Nephron progenitor cell (in vitro differentiated cells): Measurements from ENCODE around the gene LIN28A.
"Not testable (repeated sequence)": the region's sequence is repeated elsewhere in the genome, so short reads cannot be mapped to it uniquely, and the experiment has no call there.

Experiments
- DNase-seq: peaks from one replicate; pipeline ENCODE4 v3.0.0; 2021
- H3K27ac Mint-ChIP-seq: 2 replicates; pipeline ENCODE4 v1.8.0; 2021; ENCODE audit warnings: mild to moderate bottlenecking, moderate library complexity, mixed read lengths
- H3K27me3 Mint-ChIP-seq: 2 replicates; pipeline ENCODE4 v1.8.0; 2021; ENCODE audit warnings: mild to moderate bottlenecking, low read depth, mixed read lengths; ENCODE audit not compliant: poor library complexity
- H3K36me3 Mint-ChIP-seq: 2 replicates; pipeline ENCODE4 v1.8.0; 2021; ENCODE audit warnings: low read depth, mixed read lengths
- H3K4me1 Mint-ChIP-seq: 2 replicates; pipeline ENCODE4 v1.8.0; 2021; ENCODE audit warnings: mixed read lengths
- H3K4me3 Mint-ChIP-seq: 2 replicates; pipeline ENCODE4 v1.8.0; 2021; ENCODE audit warnings: mild to moderate bottlenecking, moderate library complexity, mixed read lengths
- H3K9me3 Mint-ChIP-seq: 2 replicates; pipeline ENCODE4 v1.8.0; 2021; ENCODE audit warnings: mild to moderate bottlenecking, moderate library complexity, mixed read lengths
- TF ChIP-seq, protein P1 (sequence below): fragments of 200-600 bp; sonication (generic); IDR thresholded peaks from 2 replicates; pipeline ENCODE4 v1.5.0; 2021; ENCODE audit warnings: antibody characterized with exemption

Gene LIN28A

DNA sequence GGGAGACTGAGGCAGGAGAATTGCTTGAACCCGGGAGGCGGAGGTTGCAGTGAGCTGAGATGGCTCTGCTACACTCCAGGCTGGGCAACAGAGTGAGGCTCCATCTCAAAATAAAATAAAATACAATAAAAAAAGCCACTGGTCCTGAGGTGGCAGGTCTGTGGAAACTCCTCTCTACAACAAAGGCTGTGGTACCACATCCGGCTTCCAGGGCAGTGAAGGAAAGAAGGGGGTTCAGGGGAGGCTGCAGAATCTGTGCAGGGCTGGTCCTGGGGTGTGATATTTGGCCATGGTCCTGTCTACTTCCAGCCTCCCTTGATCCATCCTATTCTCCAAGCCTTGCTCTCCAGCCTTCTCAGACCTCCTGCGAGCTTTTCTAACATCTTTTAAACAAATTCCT lies 37.3 kb upstream of the LIN28A start:
- H3K27ac Mint-ChIP-seq, result no peak overlapping the region
- H3K4me3 Mint-ChIP-seq, result no peak overlapping the region
- TF ChIP-seq, protein P1, sequence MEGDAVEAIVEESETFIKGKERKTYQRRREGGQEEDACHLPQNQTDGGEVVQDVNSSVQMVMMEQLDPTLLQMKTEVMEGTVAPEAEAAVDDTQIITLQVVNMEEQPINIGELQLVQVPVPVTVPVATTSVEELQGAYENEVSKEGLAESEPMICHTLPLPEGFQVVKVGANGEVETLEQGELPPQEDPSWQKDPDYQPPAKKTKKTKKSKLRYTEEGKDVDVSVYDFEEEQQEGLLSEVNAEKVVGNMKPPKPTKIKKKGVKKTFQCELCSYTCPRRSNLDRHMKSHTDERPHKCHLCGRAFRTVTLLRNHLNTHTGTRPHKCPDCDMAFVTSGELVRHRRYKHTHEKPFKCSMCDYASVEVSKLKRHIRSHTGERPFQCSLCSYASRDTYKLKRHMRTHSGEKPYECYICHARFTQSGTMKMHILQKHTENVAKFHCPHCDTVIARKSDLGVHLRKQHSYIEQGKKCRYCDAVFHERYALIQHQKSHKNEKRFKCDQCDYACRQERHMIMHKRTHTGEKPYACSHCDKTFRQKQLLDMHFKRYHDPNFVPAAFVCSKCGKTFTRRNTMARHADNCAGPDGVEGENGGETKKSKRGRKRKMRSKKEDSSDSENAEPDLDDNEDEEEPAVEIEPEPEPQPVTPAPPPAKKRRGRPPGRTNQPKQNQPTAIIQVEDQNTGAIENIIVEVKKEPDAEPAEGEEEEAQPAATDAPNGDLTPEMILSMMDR, result no peak
- H3K9me3 Mint-ChIP-seq, result peaks cover 5% of the 10 kb centered on the region
- peaks cover 5% of the 10 kb centered on the region for H3K36me3 Mint-ChIP-seq
- H3K4me1 Mint-ChIP-seq, result peaks cover 8% of the 10 kb centered on the region
- peaks cover 6% of the 10 kb centered on the region for H3K27me3 Mint-ChIP-seq
- no peak for DNase-seq

DNA sequence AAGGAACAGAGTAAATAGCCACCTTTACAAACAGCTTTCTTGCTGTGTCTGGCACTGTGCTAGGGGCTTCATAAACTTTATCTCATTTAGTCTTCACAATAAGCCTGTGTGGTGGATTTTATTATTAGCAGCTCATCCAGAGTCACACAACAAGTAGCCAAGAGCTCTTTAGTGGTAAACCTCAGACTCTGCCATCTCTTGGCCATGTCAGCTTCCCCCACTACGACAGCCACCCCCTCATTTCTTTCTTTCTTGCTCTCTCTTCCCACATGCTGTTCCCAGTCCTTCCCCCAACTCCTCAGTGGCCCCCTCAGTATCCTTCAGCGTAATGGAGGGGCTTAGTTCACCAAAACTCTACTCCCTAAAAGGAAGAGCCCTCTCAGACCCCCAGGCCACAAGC lies 36.8 kb upstream of the LIN28A start:
- Mint-ChIP-seq H3K27me3 (peaks cover 2% of the 10 kb centered on the region), H3K4me1 (peaks cover 8% of the 10 kb centered on the region), H3K36me3 (peaks cover 5% of the 10 kb centered on the region), H3K27ac (no peak overlapping the region), H3K9me3 (peaks cover 5% of the 10 kb centered on the region), H3K4me3 (no peak overlapping the region)
- DNase-seq, result no peak
- TF ChIP-seq, protein P1, result no peak

DNA sequence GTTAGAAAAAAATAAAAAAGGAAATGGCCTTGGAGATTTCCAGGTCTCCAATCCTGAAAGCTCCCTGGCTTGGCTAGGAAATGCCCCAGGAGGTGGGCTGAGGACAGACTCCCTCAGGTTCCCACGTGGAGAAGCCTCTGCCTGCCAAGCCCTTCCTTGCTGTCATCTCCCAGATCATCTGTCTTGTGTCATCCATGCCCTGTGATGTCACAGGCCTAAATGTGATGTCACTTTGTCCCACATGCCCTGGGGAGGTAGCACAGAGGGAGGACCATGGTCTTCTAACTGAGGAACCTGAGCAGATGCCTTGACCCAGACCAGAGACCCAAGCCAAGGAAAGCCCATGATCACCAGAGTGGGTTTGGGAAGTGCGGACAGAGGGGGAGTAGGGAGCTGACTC lies 36.3 kb upstream of the LIN28A start:
- not testable (repeated sequence) for H3K27ac Mint-ChIP-seq, H3K9me3 Mint-ChIP-seq, H3K27me3 Mint-ChIP-seq, H3K4me1 Mint-ChIP-seq, DNase-seq, H3K4me3 Mint-ChIP-seq, H3K36me3 Mint-ChIP-seq

DNA sequence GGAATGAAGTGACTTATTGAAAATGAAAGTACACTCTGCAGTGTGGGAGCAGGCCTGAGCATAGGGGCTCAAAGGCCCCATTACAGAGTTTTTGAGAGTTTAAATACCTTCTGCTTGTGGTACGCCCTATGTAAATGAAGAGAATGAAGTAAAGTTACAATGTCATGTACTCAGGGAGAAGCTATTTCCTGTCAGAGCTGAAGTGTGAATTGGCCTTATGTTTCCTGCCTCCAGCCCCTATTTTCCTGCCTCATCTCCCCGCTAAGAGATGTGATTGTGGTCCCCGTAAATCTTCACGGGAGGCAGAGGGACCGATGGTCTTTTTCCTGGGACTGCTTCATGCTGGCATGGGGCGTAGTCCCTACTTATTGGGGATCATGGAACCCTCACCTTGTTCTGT lies 35.5 kb upstream of the LIN28A start:
- peaks cover 5% of the 10 kb centered on the region for H3K36me3 Mint-ChIP-seq
- no peak overlapping the region for H3K4me3 Mint-ChIP-seq
- peaks cover 5% of the 10 kb centered on the region for H3K9me3 Mint-ChIP-seq
- H3K27ac Mint-ChIP-seq, result no peak overlapping the region
- TF ChIP-seq, protein P1, result no peak
- no peak for DNase-seq
- peaks cover 8% of the 10 kb centered on the region for H3K4me1 Mint-ChIP-seq
- peaks cover 2% of the 10 kb centered on the region for H3K27me3 Mint-ChIP-seq

DNA sequence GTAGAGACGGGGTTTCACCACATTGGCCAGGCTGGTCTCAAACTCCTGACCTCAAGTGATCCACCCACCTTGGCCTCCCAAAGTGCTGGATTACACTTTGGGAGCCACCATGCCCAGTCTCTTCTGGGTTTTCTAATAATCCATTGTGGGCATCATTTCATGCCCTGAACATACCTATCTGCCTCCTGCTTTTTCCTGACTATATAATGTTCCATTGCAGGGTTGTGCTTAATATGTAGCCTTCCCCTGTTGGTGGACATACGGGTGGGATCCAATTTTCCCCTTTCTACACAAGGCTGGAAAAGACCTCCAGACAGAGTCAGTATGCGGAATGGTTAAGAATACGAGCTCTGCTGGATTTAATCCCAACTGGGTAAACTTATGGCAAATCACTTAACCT lies 34.6 kb upstream of the LIN28A start:
- peaks cover 1% of the 10 kb centered on the region for H3K9me3 Mint-ChIP-seq
- H3K27me3 Mint-ChIP-seq, result peaks cover 2% of the 10 kb centered on the region
- peaks cover under 1% of the 10 kb centered on the region for H3K36me3 Mint-ChIP-seq
- no peak overlapping the region for H3K4me3 Mint-ChIP-seq
- H3K4me1 Mint-ChIP-seq, result peaks cover 8% of the 10 kb centered on the region
- H3K27ac Mint-ChIP-seq, result no peak overlapping the region
- TF ChIP-seq, protein P1, result no peak
- DNase-seq, result no peak

DNA sequence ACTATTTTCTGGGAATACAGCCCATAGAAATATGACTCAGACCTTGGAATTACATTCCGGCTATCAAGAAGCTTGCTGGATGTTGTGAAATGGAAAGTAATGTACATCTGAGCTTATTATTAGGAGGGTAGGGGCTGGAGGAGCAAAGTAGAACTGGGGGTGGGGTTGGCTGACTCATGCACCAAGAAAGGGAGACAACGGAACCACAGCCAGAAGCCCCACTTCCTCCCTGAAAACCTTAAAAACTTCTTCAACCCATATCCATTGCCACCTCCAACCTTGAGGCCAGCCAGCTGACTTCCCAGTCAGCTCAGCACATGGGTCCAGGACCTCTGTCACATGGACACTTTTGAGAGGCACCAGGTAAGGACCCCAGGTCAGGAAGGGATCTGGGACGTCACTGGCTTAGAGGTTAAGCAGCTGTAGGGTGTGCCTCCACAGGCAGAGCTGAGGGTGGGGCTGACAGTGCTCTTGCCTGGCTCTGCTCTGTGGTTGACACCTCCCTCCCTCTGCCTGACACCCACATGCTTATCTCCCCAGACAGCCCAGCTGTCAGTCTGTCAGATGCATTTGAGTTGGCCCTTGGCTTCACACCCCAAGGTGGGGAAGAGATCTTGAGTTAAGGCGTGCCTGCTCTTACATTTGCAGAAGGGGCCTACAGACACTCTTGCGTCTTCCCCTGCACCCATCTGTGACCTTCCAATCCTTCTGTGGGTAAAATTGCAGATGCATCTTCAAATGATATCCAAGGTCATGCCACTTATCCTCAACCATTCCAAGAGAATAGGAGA lies 32.3 kb upstream of the LIN28A start:
- TF ChIP-seq, protein P1, result no peak
- DNase-seq, result no peak
- peaks cover 8% of the 10 kb centered on the region for H3K4me1 Mint-ChIP-seq
- no peak overlapping the region for H3K4me3 Mint-ChIP-seq
- no peak overlapping the region for H3K27ac Mint-ChIP-seq
- H3K9me3 Mint-ChIP-seq, result no peaks in the 10 kb centered on the region
- no peaks in the 10 kb centered on the region for H3K36me3 Mint-ChIP-seq
- H3K27me3 Mint-ChIP-seq, result no peaks in the 10 kb centered on the region
